ENCODE results near the gene SAFB2. TPM values are rescaled to one million over a fixed set of nuclear protein-coding genes. Genes with fewer than 3 reads are reported as not detected.

Gene SAFB2
- total RNA-seq, 1 donor from 2014 or later = 74.2 TPM

DNA sequence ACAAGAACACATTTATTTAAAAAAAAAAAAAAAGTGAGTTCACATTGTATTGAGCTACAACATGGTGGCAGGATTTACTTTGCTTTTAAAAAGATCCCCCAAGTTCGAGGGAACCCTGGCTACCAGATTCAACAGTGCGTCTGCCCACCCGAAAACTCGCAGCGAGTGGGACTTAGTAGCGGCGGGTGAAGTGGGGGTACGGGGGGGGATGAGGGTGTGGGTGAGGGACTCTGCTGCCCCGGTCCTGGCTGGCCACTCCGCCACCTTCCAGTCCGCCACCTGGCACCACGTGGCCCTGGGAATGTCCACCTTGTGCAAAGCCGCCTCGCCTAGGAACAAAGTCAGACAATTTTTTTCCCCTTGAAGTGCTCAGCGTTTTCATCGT is 35.5 kb downstream of the SAFB2 start:
- ATAC-seq = no peak
- Histone ChIP-seq H3K27ac (no peak overlapping the region), H3K4me1 (no peaks in the 10 kb centered on the region), H3K9me3 (no peaks in the 10 kb centered on the region), H3K4me3 (no peak overlapping the region), H3K36me3 (peaks cover 67% of the 10 kb centered on the region), H3K27me3 (no peaks in the 10 kb centered on the region)
- intact Hi-C loops (cut with DNase I) = no loop called here
- DNase-seq = no peak
- TF ChIP-seq CTCF (IDR thresholded peaks at IDR 0.05) = no peak

GRCh38 chr19:5586300-5587070 is 36.1 kb downstream of the SAFB2 start:
- H3K4me1 ChIP-seq = no peaks in the 10 kb centered on the region
- no peak for DNase-seq
- no peak for TF ChIP-seq CTCF (IDR thresholded peaks at IDR 0.05)
- no peak for ATAC-seq
- H3K27me3 ChIP-seq = no peaks in the 10 kb centered on the region
- H3K4me3 ChIP-seq = no peak overlapping the region
- peaks cover 67% of the 10 kb centered on the region for H3K36me3 ChIP-seq
- no peak overlapping the region for H3K27ac ChIP-seq
- intact Hi-C loops (cut with DNase I) = no loop called here
- H3K9me3 ChIP-seq = no peaks in the 10 kb centered on the region

- no peaks in the 10 kb centered on the region for H3K27me3 ChIP-seq
- no peak overlapping the region for H3K4me3 ChIP-seq
- intact Hi-C loops (cut with DNase I) = no loop called here
- ATAC-seq = peak; percentile 4
- H3K4me1 ChIP-seq = no peaks in the 10 kb centered on the region
- H3K27ac ChIP-seq = no peak overlapping the region
- H3K9me3 ChIP-seq = no peaks in the 10 kb centered on the region
- H3K36me3 ChIP-seq = peaks cover 62% of the 10 kb centered on the region
- TF ChIP-seq CTCF (IDR thresholded peaks at IDR 0.05) = no peak
- no peak for DNase-seq
These were observed 36.9 kb downstream of the SAFB2 start for GRCh38 chr19:5585461-5586299.

- peaks cover 17% of the 10 kb centered on the region for H3K36me3 ChIP-seq
- no peaks in the 10 kb centered on the region for H3K9me3 ChIP-seq
- no peak for DNase-seq
- no peaks in the 10 kb centered on the region for H3K4me1 ChIP-seq
- H3K27me3 ChIP-seq = no peaks in the 10 kb centered on the region
- intact Hi-C loops (cut with DNase I) = no loop called here
- H3K27ac ChIP-seq = no peak overlapping the region
- H3K4me3 ChIP-seq = no peak overlapping the region
- no peak for ATAC-seq
- TF ChIP-seq CTCF (IDR thresholded peaks at IDR 0.05) = no peak
These were observed 42.4 kb downstream of the SAFB2 start for GRCh38 chr19:5580161-5580571.

DNA sequence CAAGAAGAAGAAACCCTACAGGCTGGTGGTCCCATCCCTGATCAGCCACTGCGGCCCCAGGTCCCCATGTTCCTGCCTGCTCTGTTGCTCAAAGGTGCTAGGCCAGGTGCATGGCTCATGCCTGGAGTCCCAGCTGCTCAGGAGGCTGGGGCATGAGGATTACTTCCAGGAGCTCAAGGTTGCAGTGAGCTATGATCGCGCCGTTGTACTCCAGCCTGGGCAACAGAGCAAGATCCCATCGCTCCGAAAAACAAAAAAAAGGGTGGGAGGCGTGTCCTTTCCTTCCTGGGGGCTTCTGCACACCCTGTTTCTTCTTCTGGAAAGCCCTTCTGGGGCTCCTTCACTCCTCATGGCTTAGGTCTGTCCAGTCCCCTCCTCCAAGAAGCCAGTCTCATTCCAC is 42.9 kb downstream of the SAFB2 start:
- ATAC-seq (no peak), DNase-seq (no peak)
- H3K4me1 ChIP-seq = no peaks in the 10 kb centered on the region
- H3K36me3 ChIP-seq = peaks cover 17% of the 10 kb centered on the region
- H3K27ac ChIP-seq = no peak overlapping the region
- intact Hi-C loops (cut with DNase I) = no loop called here
- H3K27me3 ChIP-seq = no peaks in the 10 kb centered on the region
- TF ChIP-seq CTCF (IDR thresholded peaks at IDR 0.05) = no peak
- H3K4me3 ChIP-seq = no peak overlapping the region
- H3K9me3 ChIP-seq = no peaks in the 10 kb centered on the region
